Choroid plexus epithelial cell (primary cell): ENCODE results near the gene COG8.

ENCODE experiments used
- DNase-seq: peaks from one replicate; pipeline ENCODE4 v3.0.0-alpha.2; 2010; ENCODE audit warnings: low read depth
- H3K4me3 ChIP-seq: 2 replicates; pipeline ENCODE4 v1.5.1; 2011; ENCODE audit warnings: low read depth, mild to moderate bottlenecking, control low read depth, low read length, moderate library complexity
- CTCF ChIP-seq: conservative IDR thresholded peaks from 2 replicates; pipeline ENCODE4 v1.5.1; 2011; ENCODE audit warnings: low read depth, mild to moderate bottlenecking, control low read depth, inconsistent platforms, low read length, moderate library complexity

Gene COG8

GRCh38 chr16:69314534-69314933 is 24.8 kb downstream of the COG8 start:
- no peak for DNase-seq
- H3K4me3 ChIP-seq, result no peak overlapping the region
- TF ChIP-seq CTCF, result no peak

GRCh38 chr16:69313469-69313868 is 25.9 kb downstream of the COG8 start:
- H3K4me3 ChIP-seq, result no peak overlapping the region
- no peak for TF ChIP-seq CTCF
- no peak for DNase-seq

- peak overlapping the region; percentile 83 for H3K4me3 ChIP-seq
- TF ChIP-seq CTCF, result peak; percentile 28
- peak; percentile 27 for DNase-seq
Measured at GRCh38 chr16:69311533-69312387, 27.6 kb downstream of the COG8 start.

GRCh38 chr16:69310653-69311532 is 28.5 kb downstream of the COG8 start, which contains the start of gene VPS4A:
Gene VPS4A, plus strand, starts transcription at chr16:69311350. Its CDS starts 162 bp downstream, at chr16:69311512.
- peak; percentile 99 for DNase-seq
- peak within 1 kb of the TSS; percentile 83 for H3K4me3 ChIP-seq
- peak; percentile 75 for TF ChIP-seq CTCF

- TF ChIP-seq CTCF, result no peak
- DNase-seq, result no peak
- H3K4me3 ChIP-seq, result no peak overlapping the region
Measured at GRCh38 chr16:69309316-69309715, 30.0 kb downstream of the COG8 start.

- H3K4me3 ChIP-seq, result no peak overlapping the region
- DNase-seq, result no peak
- no peak for TF ChIP-seq CTCF
Measured at GRCh38 chr16:69307856-69308255, 31.5 kb downstream of the COG8 start.
